ENCODE data around the gene CREB5.

CREB5 gene

GRCh38 chr7:28701731-28702130, 289.4 kb downstream of the CREB5 start:
- DNase-seq: no peak
- H3K9me3 Mint-ChIP-seq: peaks cover 8 to 9% of the 10 kb centered on the region in 2 donors
- no peak overlapping the region for H3K4me3 Mint-ChIP-seq
- peaks cover 4 to 8% of the 10 kb centered on the region in 2 donors for H3K27me3 Mint-ChIP-seq
- H3K27ac Mint-ChIP-seq: no peak overlapping the region
- peaks cover 12 to 28% of the 10 kb centered on the region in 2 donors for H3K4me1 Mint-ChIP-seq
- no peak for ATAC-seq (replicated peaks)
- H3K36me3 Mint-ChIP-seq: peaks cover 5 to 7% of the 10 kb centered on the region in 2 donors

- H3K27me3 Mint-ChIP-seq: peaks cover 4 to 8% of the 10 kb centered on the region in 2 donors
- DNase-seq (no peak), ATAC-seq (replicated peaks) (no peak)
- no peak overlapping the region for H3K4me3 Mint-ChIP-seq
- no peak overlapping the region for H3K27ac Mint-ChIP-seq
- H3K4me1 Mint-ChIP-seq: peaks cover 12 to 29% of the 10 kb centered on the region in 2 donors
- H3K9me3 Mint-ChIP-seq: peaks cover 8 to 9% of the 10 kb centered on the region in 2 donors
- peaks cover 5 to 7% of the 10 kb centered on the region in 2 donors for H3K36me3 Mint-ChIP-seq
Observed at GRCh38 chr7:28702171-28702570, 289.9 kb downstream of the CREB5 start.

- DNase-seq (no peak), ATAC-seq (replicated peaks) (no peak)
- Mint-ChIP-seq H3K4me1 (peaks cover 12 to 29% of the 10 kb centered on the region in 2 donors), H3K27me3 (peaks cover 10 to 18% of the 10 kb centered on the region in 2 donors), H3K27ac (no peak overlapping the region), H3K9me3 (peaks cover 8 to 9% of the 10 kb centered on the region in 2 donors), H3K36me3 (peaks cover 5 to 7% of the 10 kb centered on the region in 2 donors), H3K4me3 (no peak overlapping the region)
Observed at GRCh38 chr7:28703037-28703765, 290.9 kb downstream of the CREB5 start.

GRCh38 chr7:28704706-28705105, 292.4 kb downstream of the CREB5 start:
- Mint-ChIP-seq H3K36me3 (peaks cover 5 to 7% of the 10 kb centered on the region in 2 donors), H3K27me3 (peaks cover 11 to 20% of the 10 kb centered on the region in 2 donors), H3K9me3 (peaks cover 8 to 9% of the 10 kb centered on the region in 2 donors), H3K27ac (no peak overlapping the region), H3K4me1 (peaks cover 12 to 29% of the 10 kb centered on the region in 2 donors), H3K4me3 (peak overlapping the region in 1 of 2 donors; percentile 25)
- ATAC-seq (replicated peaks) (no peak), DNase-seq (no peak)

- Mint-ChIP-seq H3K27ac (peak overlapping the region; percentile 47), H3K27me3 (peaks cover 11 to 20% of the 10 kb centered on the region in 2 donors), H3K4me3 (peak overlapping the region in 1 of 2 donors; percentile 25), H3K36me3 (peaks cover 5 to 7% of the 10 kb centered on the region in 2 donors), H3K4me1 (peaks cover 12 to 29% of the 10 kb centered on the region in 2 donors), H3K9me3 (peaks cover 8 to 9% of the 10 kb centered on the region in 2 donors)
- peak; percentile 17 for DNase-seq
- peak; percentile 98 to 99 for ATAC-seq (replicated peaks)
Observed at GRCh38 chr7:28705350-28705749, 293.0 kb downstream of the CREB5 start.

GRCh38 chr7:28706584-28706983, 294.3 kb downstream of the CREB5 start:
- no peak overlapping the region for H3K27ac Mint-ChIP-seq
- ATAC-seq (replicated peaks) (no peak), DNase-seq (no peak)
- peaks cover 5 to 7% of the 10 kb centered on the region in 2 donors for H3K36me3 Mint-ChIP-seq
- peaks cover 8 to 9% of the 10 kb centered on the region in 2 donors for H3K9me3 Mint-ChIP-seq
- H3K27me3 Mint-ChIP-seq: peaks cover 11 to 20% of the 10 kb centered on the region in 2 donors
- peaks cover 12 to 29% of the 10 kb centered on the region in 2 donors for H3K4me1 Mint-ChIP-seq
- no peak overlapping the region for H3K4me3 Mint-ChIP-seq

- Mint-ChIP-seq H3K27me3 (peaks cover 11 to 20% of the 10 kb centered on the region in 2 donors), H3K4me3 (no peak overlapping the region), H3K36me3 (peaks cover 5 to 7% of the 10 kb centered on the region in 2 donors), H3K27ac (no peak overlapping the region), H3K9me3 (peaks cover 8 to 9% of the 10 kb centered on the region in 2 donors), H3K4me1 (peaks cover 12 to 29% of the 10 kb centered on the region in 2 donors)
- ATAC-seq (replicated peaks): no peak
- no peak for DNase-seq
Observed at GRCh38 chr7:28707291-28707690, 295.0 kb downstream of the CREB5 start.

GRCh38 chr7:28708033-28708951, 296.0 kb downstream of the CREB5 start:
- peaks cover 3 to 5% of the 10 kb centered on the region in 2 donors for H3K9me3 Mint-ChIP-seq
- no peak overlapping the region for H3K27ac Mint-ChIP-seq
- no peak overlapping the region for H3K4me3 Mint-ChIP-seq
- H3K4me1 Mint-ChIP-seq: peaks cover 10 to 29% of the 10 kb centered on the region in 2 donors
- peaks cover 7 to 20% of the 10 kb centered on the region in 2 donors for H3K27me3 Mint-ChIP-seq
- DNase-seq (no peak), ATAC-seq (replicated peaks) (no peak)
- peaks cover 0 to 3% of the 10 kb centered on the region in 2 donors for H3K36me3 Mint-ChIP-seq

- H3K4me1 Mint-ChIP-seq: peaks cover 8 to 21% of the 10 kb centered on the region in 2 donors
- ATAC-seq (replicated peaks) (no peak), DNase-seq (no peak)
- peaks cover 7 to 13% of the 10 kb centered on the region in 2 donors for H3K27me3 Mint-ChIP-seq
- H3K9me3 Mint-ChIP-seq: peaks cover under 1% of the 10 kb centered on the region in 2 donors
- H3K4me3 Mint-ChIP-seq: no peak overlapping the region
- H3K36me3 Mint-ChIP-seq: peaks cover 0 to under 1% of the 10 kb centered on the region in 2 donors
- no peak overlapping the region for H3K27ac Mint-ChIP-seq
Observed at GRCh38 chr7:28709748-28710147, 297.4 kb downstream of the CREB5 start.

GRCh38 chr7:28711114-28711513, 298.8 kb downstream of the CREB5 start:
- ATAC-seq (replicated peaks) (no peak), DNase-seq (no peak)
- H3K4me3 Mint-ChIP-seq: no peak overlapping the region
- H3K27me3 Mint-ChIP-seq: peaks cover 7 to 13% of the 10 kb centered on the region in 2 donors
- H3K27ac Mint-ChIP-seq: no peak overlapping the region
- peaks cover 6 to 7% of the 10 kb centered on the region in 2 donors for H3K4me1 Mint-ChIP-seq
- no peaks in the 10 kb centered on the region for H3K36me3 Mint-ChIP-seq
- H3K9me3 Mint-ChIP-seq: no peaks in the 10 kb centered on the region

- H3K4me3 Mint-ChIP-seq: no peak overlapping the region
- no peak overlapping the region for H3K27ac Mint-ChIP-seq
- peaks cover 6 to 18% of the 10 kb centered on the region in 2 donors for H3K27me3 Mint-ChIP-seq
- no peak for ATAC-seq (replicated peaks)
- H3K36me3 Mint-ChIP-seq: no peaks in the 10 kb centered on the region
- DNase-seq: no peak
- H3K9me3 Mint-ChIP-seq: no peaks in the 10 kb centered on the region
- H3K4me1 Mint-ChIP-seq: no peaks in the 10 kb centered on the region
Observed at GRCh38 chr7:28714459-28715120, 302.3 kb downstream of the CREB5 start.

- H3K27ac Mint-ChIP-seq: no peak overlapping the region
- ATAC-seq (replicated peaks) (no peak), DNase-seq (no peak)
- H3K27me3 Mint-ChIP-seq: peaks cover 6 to 18% of the 10 kb centered on the region in 2 donors
- no peaks in the 10 kb centered on the region for H3K4me1 Mint-ChIP-seq
- H3K4me3 Mint-ChIP-seq: no peak overlapping the region
- H3K36me3 Mint-ChIP-seq: no peaks in the 10 kb centered on the region
- no peaks in the 10 kb centered on the region for H3K9me3 Mint-ChIP-seq
Observed at GRCh38 chr7:28717445-28718054, 305.2 kb downstream of the CREB5 start.

- Mint-ChIP-seq H3K4me3 (no peak overlapping the region), H3K27ac (no peak overlapping the region), H3K27me3 (peaks cover 6 to 18% of the 10 kb centered on the region in 2 donors), H3K9me3 (no peaks in the 10 kb centered on the region), H3K36me3 (no peaks in the 10 kb centered on the region), H3K4me1 (no peaks in the 10 kb centered on the region)
- ATAC-seq (replicated peaks) (no peak), DNase-seq (no peak)
Observed at GRCh38 chr7:28718055-28718481, 305.8 kb downstream of the CREB5 start.
